Keratinocyte (primary cell): ENCODE measurements around the gene STRBP.

Experiments used
- CTCF ChIP-seq, 3 experiments: IDR thresholded peaks in 1 of 3; conservative IDR thresholded peaks in 1 of 3; optimal IDR thresholded peaks in 1 of 3; 2 replicates in 2 of 3; 3 replicates in 1 of 3; pipeline versions ENCODE3 to v1.5.1; 2011; ENCODE audit warnings: low read length in 3 of 3, mild to moderate bottlenecking in 3 of 3, moderate library complexity in 2 of 3, control low read depth in 1 of 3, inconsistent platforms in 1 of 3; ENCODE audit not compliant: insufficient read depth in 2 of 3; ENCODE audit errors: extremely low read depth in 1 of 3
- EZH2 ChIP-seq: IDR thresholded peaks from one replicate; pipeline ENCODE4 v1.6.1; 2012; ENCODE audit warnings: inconsistent platforms, mild to moderate bottlenecking, low read length, moderate library complexity

GRCh38 chr9:123098096-123098459 is 170.3 kb downstream of the STRBP start:
- TF ChIP-seq CTCF (optimal IDR thresholded peaks at IDR 0.05 in 1 of 3, IDR thresholded peaks at IDR 0.05 in 1 of 3, conservative IDR thresholded peaks at IDR 0.05 in 1 of 3; ENCODE audit: extremely low read depth in 1 of 3, insufficient read depth in 2 of 3, low read length in 3 of 3) (no peak), EZH2 (no peak)
